A549 treated with AZD9567 at 1 μM for 4 hours (cell line): Measurements from ENCODE around the gene PARVA. TPM values are rescaled to one million over a fixed set of nuclear protein-coding genes. Genes with fewer than 3 reads are reported as not detected.

ENCODE experiments used
- total RNA-seq: library from RNA; stranded (reverse); fragments of 200-300 nt; extraction: Qiagen RNA extraction; gene quantifications from 5 replicates; pipeline ENCODE4 v1.2.3, GENCODE V29; 2022; ENCODE audit not compliant: insufficient read depth

PARVA gene
- total RNA-seq = 24.9 to 32.0 TPM (median 25.9 TPM) in 5 replicates

GRCh38 chr11:12377106-12377823 lies at the start of gene PARVA:
Gene PARVA, plus strand, starts transcription at chr11:12377571. Its CDS starts 77 bp downstream, at chr11:12377648.

